ENCODE measurements around the gene LDLRAD4.

Gene LDLRAD4

DNA sequence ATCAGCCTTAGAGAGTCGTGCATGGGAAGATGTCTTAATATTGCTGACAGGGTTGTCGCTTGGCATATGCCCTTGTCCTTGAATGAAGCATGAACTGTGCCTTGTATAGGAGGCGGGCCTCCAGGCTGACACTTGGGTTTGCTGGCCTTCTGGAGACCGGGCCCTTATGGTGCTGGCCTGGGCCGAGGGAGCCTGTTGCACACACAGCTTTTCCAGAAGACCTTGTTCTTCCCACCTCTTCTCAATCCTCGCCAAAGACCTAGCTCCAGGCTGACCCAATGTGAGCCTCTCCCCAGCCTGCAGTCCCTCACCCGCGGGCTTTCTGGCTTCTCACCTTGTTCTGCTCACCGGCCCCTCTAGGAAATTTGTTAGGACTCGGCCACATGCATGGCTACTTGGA is 308.7 kb downstream of the LDLRAD4 start:
- DNase-seq = no peak

DNA sequence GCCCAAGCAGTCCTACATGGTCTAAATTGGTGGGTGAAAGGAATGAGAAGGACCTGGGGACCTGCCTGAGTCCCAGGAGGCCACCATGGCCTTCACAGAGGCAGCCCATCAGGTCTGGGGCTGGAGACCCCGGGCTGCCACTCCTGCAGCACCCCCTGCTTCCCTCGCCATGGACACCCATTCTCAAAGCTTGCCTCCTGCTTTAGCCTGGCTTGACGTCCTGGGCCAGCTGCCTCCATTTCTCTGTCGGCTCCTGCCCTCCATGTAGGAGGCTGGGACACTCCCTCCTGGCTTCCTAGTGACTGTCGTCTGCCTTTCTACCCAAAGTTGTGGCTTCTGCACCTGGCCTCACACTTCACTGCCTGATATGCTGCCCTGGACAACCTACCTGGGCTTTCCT is 309.2 kb downstream of the LDLRAD4 start:
- DNase-seq = no peak

DNA sequence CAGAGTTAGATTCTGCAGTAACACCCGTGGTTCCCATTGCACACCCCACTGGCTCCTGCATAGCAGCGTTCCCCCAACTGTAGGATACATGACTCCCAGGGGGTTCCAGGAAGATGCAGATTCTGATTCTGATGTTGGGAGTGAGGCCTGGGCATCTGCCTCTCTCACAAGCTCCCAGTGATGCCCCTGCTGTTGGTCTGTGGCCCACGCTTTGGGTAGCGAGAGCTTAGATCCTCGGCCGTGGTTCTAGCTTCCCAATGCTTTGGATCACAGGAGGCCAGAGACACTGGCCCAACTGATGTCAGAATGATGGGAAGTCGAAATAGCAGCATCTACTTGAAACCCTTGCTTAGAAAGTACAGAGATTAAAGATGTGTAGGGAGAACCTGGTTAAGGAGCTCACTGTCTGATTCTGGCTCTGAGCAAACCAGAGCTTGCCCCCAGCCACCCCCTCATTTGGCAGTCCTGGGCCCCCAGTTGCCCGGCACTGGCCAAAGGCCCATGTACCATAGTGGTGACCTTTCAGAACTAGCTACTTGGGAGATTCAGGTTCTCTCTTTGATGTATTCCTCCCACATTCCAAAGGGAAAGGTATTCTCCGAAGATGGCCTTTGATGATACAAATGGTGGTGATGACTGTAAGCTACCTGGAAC is 310.3 kb downstream of the LDLRAD4 start:
- DNase-seq = no peak

DNA sequence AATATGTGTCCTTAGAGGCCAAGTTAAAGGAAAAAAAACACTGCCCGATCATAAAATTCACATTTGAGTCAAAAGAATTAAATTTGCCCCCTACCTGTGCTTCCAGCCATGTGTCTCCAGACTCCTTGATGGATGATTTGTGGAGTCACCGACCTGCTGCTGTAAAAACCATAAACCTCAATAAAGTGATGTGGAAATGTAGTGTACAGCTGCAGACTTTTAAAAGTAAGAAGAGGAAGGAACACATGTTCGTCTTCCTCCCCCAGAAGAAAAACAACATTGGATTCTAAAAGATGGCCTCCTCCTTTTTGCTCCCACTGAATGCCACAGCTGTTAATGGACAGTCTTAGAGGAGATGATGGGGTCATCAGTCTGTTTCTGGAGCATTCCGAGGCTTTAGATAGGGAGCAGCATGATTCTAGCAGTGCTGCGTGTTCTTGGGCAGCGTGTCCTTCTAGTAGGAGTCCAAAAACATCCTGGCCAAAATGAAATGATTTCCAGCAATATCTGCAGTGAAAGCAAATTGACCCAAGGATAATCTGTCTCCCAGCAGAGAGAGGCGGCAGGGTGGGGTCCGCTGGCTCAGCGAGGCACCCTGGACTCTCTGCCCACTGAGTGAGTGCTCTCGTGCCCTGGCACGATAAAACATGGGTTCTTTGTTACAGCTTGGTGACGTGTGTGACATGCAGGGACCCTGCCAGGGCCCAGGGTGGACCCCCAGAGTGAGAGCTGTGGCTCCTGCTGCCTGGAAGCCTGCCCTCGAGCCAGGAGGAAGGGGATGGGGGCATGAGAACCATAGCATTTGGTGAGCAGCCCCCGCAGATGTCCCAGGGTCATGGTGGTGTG is 311.7 kb downstream of the LDLRAD4 start:
- DNase-seq = no peak

DNA sequence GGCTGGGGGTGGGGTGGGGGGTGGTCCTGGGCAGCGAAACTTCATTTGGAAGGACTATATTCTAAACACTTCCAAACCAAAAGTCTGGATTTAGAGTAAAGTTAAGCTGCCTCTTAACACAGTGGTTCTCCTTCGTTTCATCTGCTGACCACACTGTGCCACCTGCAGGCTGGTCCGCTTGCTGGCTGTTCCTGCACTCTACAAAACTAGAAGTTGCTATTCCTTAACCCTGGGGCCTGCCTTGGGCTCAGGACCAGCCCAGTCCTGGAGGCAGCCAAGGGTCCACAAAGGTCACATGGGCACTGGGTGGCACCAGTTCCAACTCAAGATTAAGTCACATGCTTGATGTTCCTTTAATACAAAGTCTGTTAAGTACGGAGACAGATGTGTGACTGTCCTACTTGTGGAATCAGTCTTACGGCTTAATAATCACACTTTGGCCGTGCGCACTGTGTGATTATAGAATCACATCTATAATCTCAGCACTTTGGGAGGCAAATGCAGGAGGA is 312.4 kb downstream of the LDLRAD4 start:
- no peak for DNase-seq

DNA sequence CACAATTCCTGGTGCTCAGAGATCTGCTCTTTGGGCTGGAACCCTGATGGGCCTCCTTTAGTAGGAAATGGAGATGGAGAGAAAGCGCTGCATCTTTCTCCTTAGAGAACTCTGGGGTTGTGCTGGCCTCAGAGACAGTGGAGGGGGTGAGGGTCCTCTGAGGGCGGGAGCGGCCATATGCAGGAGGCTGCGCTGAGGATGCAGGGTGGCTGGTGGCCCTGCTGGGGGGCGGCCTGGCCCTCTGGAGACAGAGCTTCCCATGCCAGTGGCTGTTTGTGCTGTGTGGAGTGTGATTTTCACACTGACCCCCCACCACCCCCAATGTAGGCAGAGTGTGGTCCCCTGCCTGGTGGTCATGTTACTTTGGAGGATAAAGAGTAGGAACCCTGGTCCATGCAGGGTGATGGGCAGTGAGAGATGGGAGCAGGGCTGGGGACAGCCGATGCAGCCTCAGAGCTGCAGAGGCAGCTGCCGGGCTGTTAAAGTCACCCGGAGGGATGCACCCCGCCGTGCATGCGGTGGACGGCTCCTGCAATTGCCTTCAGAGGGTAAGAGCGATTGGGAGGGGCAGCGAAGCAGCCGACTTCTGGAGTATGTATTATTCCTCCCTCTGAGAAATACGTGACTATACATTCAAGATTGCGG is 313.2 kb downstream of the LDLRAD4 start:
- no peak for DNase-seq

DNA sequence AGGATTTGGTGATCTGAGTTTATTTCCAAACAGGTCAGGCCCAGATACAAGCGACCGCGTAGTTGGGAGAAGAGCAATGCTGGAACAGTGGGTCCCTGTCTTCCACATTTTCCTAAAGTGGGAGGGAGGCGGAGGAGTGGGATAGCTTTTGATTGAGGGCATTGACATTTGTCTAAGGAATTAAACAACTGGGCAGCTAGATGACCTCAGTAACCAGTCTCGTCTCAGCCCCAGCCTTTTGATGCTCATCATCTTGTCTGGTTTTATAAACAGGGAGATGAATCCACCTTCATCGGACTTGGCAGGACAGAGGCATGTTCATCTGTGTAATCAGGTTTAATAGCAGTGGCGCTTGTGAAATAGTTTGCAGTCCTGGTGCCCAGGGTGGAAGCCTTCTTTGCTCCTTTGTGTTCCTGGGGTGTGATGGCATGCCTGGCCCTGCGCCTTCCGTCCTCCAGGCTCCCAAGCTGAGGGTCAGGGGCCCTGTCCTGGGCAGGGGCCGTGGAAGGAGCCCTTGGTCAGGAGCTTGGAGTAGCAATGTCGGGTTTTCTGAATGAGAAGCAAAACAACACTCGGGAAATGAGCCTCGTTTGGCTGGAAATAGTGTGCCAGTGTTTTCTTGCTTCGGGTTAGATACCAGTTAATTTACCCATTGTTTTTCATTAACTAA is 314.0 kb downstream of the LDLRAD4 start:
- no peak for DNase-seq

DNA sequence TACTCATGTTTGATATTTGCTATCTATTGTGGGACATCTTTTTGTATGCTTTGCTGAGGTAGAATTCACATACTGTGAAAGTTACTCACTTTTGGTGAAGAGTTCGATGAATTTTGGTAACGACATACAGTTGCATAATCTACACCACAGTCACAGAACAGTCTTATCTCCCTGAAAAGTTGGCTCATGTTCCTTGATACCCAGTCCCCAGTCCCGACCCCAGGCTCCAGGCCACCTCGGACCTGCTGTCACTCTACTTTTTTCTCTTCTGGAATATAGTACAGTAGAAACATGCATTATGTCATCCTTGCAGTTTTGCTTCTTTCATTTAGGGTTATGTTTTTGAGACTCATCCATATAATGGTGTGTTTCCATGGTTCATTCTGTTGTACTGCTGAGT is 316.1 kb downstream of the LDLRAD4 start:
- DNase-seq = no peak

DNA sequence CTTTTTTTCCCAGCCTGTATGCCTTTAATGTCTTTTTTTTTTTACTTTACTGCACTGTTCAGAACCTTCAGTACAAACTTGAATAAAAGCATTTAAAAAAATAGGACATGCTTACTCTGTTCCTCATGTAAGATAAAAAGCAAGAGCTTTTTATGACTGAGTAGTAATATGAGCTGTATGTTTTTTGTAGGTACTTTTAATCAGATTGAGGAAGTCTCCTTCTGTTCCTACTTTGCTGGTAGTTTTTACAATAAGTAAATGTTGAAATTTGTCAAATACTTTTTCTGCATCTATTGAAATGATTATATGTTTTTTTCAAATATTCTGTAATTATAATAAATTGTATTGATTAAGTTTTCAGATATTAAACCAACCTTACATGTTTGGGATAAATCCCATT is 318.0 kb downstream of the LDLRAD4 start:
- no peak for DNase-seq

DNA sequence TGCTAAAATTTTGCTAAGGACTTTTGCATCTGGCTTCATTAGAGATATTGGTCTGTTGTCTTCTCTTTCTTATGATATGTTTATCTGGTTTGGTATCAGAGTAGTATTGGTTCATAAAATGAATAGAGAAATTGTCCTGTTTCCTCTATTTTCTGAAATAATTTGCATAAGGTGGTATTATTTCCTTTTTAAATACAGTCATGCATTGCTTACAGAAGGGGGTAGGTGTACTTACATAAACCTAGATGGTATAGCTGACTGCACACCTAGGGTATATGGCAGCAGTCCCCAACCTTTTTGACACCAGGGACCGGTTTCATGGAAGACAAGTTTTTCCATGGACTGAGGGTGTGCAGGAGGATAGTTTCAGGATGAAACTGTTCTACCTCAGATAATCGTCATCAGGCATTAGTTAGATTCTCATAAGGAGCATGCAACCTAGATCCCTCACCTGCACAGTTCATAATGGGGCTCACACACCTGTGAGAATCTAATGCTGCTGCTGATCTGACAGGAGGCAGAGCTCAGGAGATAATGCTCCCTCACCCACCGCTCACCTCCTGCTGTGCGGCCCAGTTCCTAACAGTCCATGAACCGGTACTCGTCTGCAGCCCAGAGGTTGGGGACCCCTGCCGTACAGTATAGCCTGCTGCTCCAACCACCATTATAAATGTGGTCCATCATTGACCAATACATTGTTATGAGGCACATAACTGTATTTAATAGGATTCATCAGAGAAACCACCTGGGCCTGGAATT is 318.6 kb downstream of the LDLRAD4 start:
- DNase-seq = no peak

DNA sequence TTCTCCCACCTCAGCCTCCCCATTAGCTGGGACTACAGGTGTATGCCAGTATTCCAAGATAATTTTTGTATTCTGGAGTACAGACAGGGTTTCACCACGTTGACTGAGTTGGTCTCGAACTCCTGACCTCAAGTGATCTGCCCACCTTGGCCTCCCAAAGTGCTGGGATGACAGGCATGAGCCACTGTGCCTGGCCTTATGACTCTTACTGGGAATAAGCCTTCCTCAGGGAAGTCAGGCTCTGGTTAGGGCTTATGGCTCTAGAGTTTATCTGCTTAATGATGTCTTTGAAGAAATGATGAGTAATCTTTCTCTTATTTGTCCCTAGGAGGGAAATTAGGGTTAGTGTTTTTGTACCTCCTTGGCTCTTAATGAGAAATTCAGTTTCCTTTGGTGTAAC is 320.1 kb downstream of the LDLRAD4 start:
- no peak for DNase-seq

DNA sequence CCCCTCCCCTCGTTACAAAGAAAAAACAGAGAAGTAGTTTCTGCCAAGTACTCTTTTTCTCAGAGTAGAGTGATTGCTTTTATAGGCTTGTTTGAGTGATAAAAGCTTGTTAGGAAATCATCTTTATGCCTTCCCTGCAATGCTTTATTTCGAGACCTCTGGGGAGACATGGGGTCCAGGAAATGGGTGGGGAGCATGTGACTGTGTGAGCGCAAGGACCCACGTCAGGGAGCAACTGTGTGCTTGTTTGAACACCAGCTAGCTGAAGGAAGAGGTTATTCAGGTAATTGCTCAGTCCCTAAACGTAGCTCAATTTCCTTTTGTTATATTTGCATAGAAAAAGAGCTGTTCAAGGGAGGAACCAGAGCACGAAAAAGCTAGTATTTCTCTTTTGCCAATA is 320.5 kb downstream of the LDLRAD4 start:
- no peak for DNase-seq

DNA sequence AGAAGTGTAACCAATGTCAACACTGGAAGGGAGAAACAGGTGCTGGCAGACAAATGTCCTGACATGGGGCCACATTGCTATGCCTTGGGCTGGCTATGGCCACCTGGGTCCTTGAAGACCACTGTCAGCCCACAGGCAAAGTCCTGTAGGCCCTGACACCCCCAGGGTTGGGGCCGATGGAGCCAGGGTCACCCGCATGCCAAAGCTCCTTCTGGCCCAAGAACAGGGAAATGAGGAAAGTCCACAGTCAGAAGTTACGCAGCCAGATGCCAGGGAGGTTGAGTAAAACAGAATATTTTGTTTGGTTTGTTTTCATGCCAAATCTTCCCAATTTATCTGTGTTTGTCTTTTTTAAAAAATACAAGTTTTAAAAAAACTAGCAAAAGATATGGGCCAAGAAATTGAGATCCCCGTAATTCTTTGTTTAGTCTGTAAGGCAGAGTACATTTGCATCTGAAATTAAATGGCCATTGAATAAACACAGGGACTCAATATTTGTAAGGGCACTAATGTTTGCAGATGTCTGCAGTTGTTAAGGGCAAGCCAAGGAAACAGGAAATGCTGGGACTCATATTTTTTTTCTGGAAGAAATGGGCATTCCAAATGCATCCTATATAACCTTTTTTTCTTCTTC is 321.4 kb downstream of the LDLRAD4 start:
- no peak for DNase-seq

DNA sequence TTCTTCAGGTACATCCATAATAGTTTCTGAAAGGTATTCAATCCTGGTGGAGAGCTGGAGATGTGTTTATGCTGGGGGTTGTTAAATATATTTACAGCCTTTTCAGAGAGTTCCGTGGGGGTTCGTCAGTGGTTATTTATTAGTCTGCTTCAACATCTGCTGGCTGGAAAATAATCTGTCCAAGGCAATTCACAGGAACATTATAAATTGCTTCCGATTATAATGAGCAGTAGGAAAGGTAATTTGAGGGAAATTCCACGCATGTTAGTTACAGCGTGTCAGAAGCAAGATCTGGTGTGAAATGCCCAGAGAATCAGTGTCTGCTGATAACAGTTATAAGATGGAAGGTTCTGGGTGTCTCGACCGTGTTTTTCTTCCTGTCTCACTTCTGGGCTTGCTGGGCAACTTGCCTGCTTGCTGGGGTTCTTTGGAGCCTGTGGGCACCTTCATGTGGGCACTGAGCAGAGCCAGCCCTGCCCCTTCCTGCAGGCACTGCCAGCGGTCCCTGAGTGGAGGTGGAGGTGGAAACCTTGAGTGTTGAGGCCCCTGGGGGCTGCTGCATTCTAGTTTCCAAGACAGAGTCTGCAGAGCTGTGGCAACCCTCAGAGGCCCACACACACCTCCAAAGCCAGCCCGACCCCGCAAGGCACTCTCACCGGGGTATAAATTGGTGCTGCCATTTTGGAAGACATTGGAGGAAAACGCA is 322.1 kb downstream of the LDLRAD4 start:
- no peak for DNase-seq

DNA sequence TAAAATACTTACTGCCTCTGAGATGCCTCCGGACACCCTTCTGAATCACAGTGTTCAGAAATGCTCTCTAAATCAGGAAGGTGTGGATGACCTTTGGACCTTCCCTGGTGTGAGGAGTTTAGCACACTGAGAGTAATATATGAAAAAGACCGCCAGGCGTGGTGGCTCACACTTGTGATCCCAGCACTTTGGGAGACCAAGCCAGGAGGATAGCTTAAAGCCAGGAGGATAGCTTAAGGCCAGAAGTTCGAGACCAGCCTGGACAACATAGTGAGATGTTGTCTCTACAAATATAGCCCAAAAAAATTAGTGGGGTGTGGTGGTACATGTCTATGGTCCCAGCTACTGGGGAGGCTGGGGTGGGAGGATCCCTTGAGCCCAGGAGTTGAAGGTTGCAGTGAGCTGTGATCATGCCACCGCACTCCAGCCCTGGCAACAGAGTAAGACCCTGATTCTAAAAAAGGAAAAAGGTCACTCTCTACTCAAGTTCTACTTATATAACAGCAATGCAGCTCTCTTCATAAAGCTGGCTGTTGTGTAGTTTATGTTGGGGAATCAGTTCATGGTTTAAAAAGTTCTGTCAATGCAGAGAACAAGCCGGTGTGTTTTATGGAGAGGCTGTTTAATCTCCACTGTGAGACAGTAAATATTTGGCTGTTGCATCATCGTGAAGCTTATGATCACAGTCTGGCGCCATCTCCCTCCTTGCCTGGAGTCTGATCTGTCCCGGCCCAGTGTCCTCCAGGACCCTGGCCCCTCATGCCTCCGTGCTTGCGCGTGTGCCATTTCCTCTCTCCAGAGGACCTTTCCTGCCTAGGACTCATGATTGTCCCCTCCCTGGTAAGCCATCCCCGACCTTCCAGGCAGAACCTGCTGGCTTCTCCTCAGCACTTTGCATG is 323.3 kb downstream of the LDLRAD4 start:
- no peak for DNase-seq

DNA sequence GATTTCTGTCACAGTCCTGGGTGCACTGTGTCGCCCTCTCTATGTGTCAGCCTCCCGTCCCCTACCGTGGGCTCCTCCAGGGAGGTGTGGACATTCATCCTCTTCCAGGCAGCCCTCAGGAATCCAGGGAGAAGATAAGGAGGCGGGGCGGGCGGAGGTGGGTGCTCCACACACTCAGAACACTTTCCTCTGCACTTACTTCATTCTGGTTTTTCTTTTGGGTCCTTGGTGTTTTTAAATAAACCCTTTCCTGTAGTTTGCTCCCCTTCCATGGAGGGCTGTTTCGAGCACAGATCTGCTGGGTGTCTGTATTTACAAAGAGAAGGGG is 323.9 kb downstream of the LDLRAD4 start:
- no peak for DNase-seq

DNA sequence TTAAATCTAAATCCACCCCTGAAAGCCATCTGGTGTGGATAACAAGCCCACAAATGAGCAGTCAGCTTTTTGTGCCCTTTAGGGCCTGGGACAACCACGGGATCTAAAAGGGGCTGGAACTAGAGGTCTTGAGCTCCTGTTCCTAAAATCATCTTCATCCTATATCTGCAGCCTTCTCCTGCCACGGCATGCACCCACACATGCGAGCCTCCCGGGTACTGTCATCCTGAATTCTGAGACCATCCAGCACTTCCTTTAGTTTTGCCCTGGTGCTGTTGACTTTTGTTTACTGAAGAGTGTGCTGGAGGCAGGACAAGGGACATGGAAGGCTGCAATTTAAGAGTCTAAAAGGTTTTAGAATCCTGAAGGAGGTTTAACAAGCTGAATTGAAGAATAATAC is 324.6 kb downstream of the LDLRAD4 start:
- no peak for DNase-seq

DNA sequence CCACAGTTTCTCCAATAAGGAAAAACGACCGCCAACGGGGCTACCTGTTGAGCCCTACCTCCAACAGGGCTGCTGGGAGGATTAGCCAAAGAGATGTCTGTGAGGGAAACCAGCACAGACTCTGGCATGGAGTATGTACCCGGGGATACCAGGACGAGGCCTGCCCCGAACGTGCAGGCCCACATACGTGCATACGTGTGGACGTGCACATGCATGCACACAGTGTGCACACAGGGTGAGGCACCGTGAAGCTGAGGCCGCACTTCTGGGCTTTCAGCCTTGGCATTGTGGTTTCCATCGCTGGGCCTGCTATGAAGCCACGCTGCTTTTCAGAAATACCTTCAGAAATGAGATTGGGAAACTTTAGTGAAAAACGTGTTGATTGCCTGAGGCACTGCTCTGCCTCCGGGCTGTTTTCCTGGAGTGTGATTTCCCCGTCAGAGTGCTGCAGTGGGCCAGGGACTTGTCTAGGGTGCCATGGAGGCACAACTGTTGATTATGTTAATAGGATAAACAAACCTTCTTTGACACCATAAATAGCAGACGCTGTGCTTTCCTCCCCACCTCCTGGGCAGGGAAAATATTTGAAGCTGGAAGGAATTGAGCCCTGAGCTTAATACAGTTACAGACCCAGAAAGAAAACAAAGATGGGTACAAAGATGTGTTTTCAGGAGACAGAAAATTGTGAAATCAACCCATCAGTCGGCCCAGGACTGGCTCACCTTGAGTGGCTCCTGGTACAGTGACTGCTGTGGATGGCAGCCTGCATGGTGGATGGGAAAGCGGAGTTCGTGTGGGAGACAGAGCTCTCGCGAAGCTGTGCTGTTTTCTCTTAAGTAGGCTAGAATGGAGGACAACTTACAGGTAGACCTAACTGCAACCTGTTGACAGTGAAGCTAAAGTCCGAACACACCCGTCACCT is 325.5 kb downstream of the LDLRAD4 start:
- DNase-seq = no peak

DNA sequence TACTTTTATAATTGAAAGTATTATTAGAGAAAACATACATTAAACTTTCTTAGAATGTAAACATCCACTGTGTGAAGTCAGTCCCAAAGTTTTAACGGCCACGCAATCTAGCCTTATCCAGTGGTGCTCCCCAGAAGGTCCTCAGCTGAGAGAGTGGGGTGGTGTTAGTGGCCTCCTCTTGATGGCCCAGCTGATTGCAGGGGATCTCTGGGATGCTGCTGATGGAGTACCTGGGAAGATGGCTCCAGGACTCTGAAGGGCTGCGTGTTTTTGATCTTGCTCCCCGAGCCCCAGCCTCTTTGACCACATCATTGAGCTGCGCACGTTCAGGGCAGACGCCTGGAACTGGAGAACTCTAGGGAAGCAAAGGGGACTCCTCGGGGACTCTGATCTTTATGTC is 326.4 kb downstream of the LDLRAD4 start:
- DNase-seq = no peak

All from NCI-H1694 (cell line).